A549 (cell line): ENCODE data around the gene GMEB2.

Experiments
- CHD4 ChIP-seq: fragments of 200-600 bp; sonication (generic); IDR thresholded peaks from 2 replicates; pipeline ENCODE4 v1.6.1; 2016; ENCODE audit warnings: antibody characterized with exemption, mild to moderate bottlenecking, borderline replicate concordance
- RAD21 ChIP-seq, 2 experiments: fragments of >200 bp in 1 of 2; sonication (Bioruptor Twin) in 1 of 2; formaldehyde crosslinking in 1 of 2; IDR thresholded peaks in 1 of 2; conservative IDR thresholded peaks in 1 of 2; 2 replicates in 1 of 2; 3 replicates in 1 of 2; pipeline ENCODE4 v1.6.1; 2012 to 2018; ENCODE audit warnings: inconsistent platforms in 1 of 2
- USF2 ChIP-seq: fragments of 450-650 bp; IDR thresholded peaks from 2 replicates; pipeline ENCODE4 v1.6.1; 2014; ENCODE audit warnings: antibody characterized with exemption

DNA sequence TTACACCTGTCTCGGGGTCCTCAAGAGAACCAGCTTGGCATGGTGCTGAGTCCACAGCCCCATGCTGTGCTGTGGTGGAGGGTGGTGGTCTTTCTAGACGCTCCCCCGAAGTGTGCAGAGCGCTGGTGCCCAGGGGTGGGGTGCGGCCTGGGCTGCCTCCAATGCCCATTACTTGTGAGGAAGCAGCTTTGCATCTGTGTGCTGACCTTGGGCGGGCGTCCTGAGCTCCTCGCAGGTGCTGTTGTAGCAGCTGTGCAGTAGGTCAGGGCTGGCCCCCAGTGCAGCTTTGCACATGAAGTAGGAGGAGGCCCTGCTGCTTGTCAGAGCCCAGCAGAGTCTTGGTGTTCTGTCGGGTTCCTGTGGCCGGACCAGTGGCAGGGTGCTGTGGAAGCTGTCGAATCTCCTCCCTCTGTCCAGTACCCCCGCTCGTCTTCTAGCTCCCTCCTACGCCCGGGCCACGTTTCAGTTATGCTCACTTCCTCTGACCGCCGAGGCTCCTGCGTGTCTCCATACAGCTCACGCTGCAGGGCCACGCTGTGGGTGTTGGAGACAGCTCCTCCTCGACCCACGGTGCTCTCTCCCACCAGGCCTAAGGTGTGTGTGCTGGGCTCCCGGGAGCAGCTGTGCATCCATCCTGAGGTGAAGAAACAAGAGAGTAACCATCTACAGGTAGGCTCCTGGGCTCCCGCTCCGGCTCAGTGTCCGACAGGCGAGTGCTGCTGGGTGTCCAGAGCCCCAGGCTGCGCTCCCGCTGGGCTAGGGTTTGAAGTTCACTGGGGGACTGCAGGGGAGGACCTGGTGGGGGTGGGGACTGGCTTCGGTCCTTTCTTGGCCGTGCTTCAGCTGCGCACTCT, 35.3 kb upstream of the GMEB2 start:
- TF ChIP-seq USF2 (no peak), RAD21 (conservative IDR thresholded peaks at IDR 0.05 in 1 of 2, IDR thresholded peaks at IDR 0.05 in 1 of 2) (no peak), CHD4 (no peak)
